GM23338 (cell line): ENCODE measurements around the gene TSSC4. TPM values are rescaled to one million over a fixed set of nuclear protein-coding genes. Genes with fewer than 3 reads are reported as not detected.

Source experiments
- ATAC-seq: fragments of 200-7000 bp; cut with Tn5 transposase; 3 replicates; pipeline ENCODE4 v1.9.1; 2020
- DNase-seq: peaks from one replicate; pipeline ENCODE4 v3.0.0-alpha.2; 2015; ENCODE audit warnings: low spot score
- H2AFZ ChIP-seq: fragments of 200-600 bp; sonication (generic); 2 replicates; pipeline ENCODE4 v1.8.0; 2016; ENCODE audit warnings: antibody characterized with exemption, mild to moderate bottlenecking, moderate library complexity
- H3F3A ChIP-seq: fragments of 200-600 bp; sonication (generic); replicated peaks from 2 replicates; pipeline ENCODE4 v1.8.0; 2017; ENCODE audit warnings: antibody characterized with exemption, mixed run types, low read depth
- H3K27ac ChIP-seq: fragments of 200-600 bp; sonication (generic); 2 replicates; pipeline ENCODE4 v1.6.1; 2016; ENCODE audit warnings: low read depth
- H3K27me3 ChIP-seq: fragments of 200-600 bp; sonication (generic); 2 replicates; pipeline ENCODE4 v1.8.0; 2016; ENCODE audit warnings: mild to moderate bottlenecking, mixed run types, moderate library complexity; ENCODE audit not compliant: insufficient read depth
- H3K36me3 ChIP-seq: fragments of 200-600 bp; sonication (generic); 2 replicates; pipeline ENCODE4 v1.8.0; 2016; ENCODE audit warnings: mild to moderate bottlenecking; ENCODE audit not compliant: insufficient read depth
- H3K4me1 ChIP-seq: fragments of 200-600 bp; sonication (generic); 2 replicates; pipeline ENCODE4 v1.8.0; 2016; ENCODE audit warnings: mild to moderate bottlenecking, moderate library complexity; ENCODE audit not compliant: insufficient read depth
- H3K4me2 ChIP-seq: fragments of 200-600 bp; sonication (generic); 2 replicates; pipeline ENCODE4 v1.7.1; 2017; ENCODE audit warnings: mixed run types
- H3K4me3 ChIP-seq: fragments of 200-600 bp; sonication (generic); 2 replicates; pipeline ENCODE4 v1.6.1; 2016; ENCODE audit warnings: mixed run types
- H3K79me2 ChIP-seq: fragments of 200-600 bp; sonication (generic); replicated peaks from 2 replicates; pipeline ENCODE4 v1.8.0; 2017; ENCODE audit warnings: mild to moderate bottlenecking; ENCODE audit not compliant: insufficient read depth
- H3K9me2 ChIP-seq: fragments of 200-600 bp; sonication (generic); 2 replicates; pipeline ENCODE4 v1.8.0; 2017; ENCODE audit not compliant: insufficient read depth
- H4K20me1 ChIP-seq: fragments of 200-600 bp; sonication (generic); replicated peaks from 2 replicates; pipeline ENCODE4 v1.8.0; 2017; ENCODE audit warnings: mild to moderate bottlenecking; ENCODE audit not compliant: insufficient read depth
- H3K27ac Mint-ChIP-seq: 2 replicates; pipeline ENCODE4 v1.8.0; 2020; ENCODE audit warnings: inconsistent platforms, mild to moderate bottlenecking, moderate library complexity, mixed read lengths
- H3K27me3 Mint-ChIP-seq: 3 replicates; pipeline ENCODE4 v1.8.0; 2022; ENCODE audit warnings: low read depth, mild to moderate bottlenecking, moderate library complexity, mixed read lengths, inconsistent platforms; ENCODE audit not compliant: insufficient read depth, poor library complexity
- H3K36me3 Mint-ChIP-seq: 3 replicates; pipeline ENCODE4 v1.8.0; 2021; ENCODE audit warnings: low read depth, mild to moderate bottlenecking, inconsistent platforms, moderate library complexity, mixed read lengths
- H3K4me1 Mint-ChIP-seq: 3 replicates; pipeline ENCODE4 v1.8.0; 2020; ENCODE audit warnings: mild to moderate bottlenecking, inconsistent platforms, mixed read lengths
- H3K4me3 Mint-ChIP-seq: 3 replicates; pipeline ENCODE4 v1.8.0; 2021; ENCODE audit warnings: moderate library complexity, mild to moderate bottlenecking, inconsistent platforms, mixed read lengths
- H3K9me3 Mint-ChIP-seq: 3 replicates; pipeline ENCODE4 v1.8.0; 2020; ENCODE audit warnings: moderate library complexity, mild to moderate bottlenecking, inconsistent platforms, mixed read lengths
- ETS1 ChIP-seq: IDR thresholded peaks from 2 replicates; pipeline ENCODE4 v1.6.1; 2016; ENCODE audit warnings: antibody characterized with exemption
- EZH2 ChIP-seq: fragments of 200-600 bp; sonication (generic); IDR thresholded peaks from one replicate; pipeline ENCODE4 v1.8.0; 2017; ENCODE audit warnings: antibody characterized with exemption, mild to moderate bottlenecking, low read depth; ENCODE audit not compliant: unreplicated experiment
- EZH2phosphoT487 ChIP-seq: fragments of 200-600 bp; sonication (generic); IDR thresholded peaks from one replicate; pipeline ENCODE4 v1.8.1; 2018; ENCODE audit warnings: antibody characterized with exemption; ENCODE audit not compliant: unreplicated experiment
- NANOG ChIP-seq: IDR thresholded peaks from 2 replicates; pipeline ENCODE4 v1.6.1; 2016; ENCODE audit warnings: antibody characterized with exemption, borderline replicate concordance
- POLR2AphosphoS5 ChIP-seq: IDR thresholded peaks from 2 replicates; pipeline ENCODE4 v1.6.1; 2016; ENCODE audit warnings: antibody characterized with exemption, low read depth
- REST ChIP-seq: IDR thresholded peaks from one replicate; pipeline ENCODE4 v1.6.1; 2018; ENCODE audit warnings: antibody characterized with exemption; ENCODE audit not compliant: unreplicated experiment
- STAT1 ChIP-seq: IDR thresholded peaks from one replicate; pipeline ENCODE4 v1.6.1; 2016; ENCODE audit warnings: antibody characterized with exemption; ENCODE audit not compliant: unreplicated experiment
- ZNF114 ChIP-seq: fragments of 250-450 bp; sonication (Bioruptor Pico); IDR thresholded peaks from 2 replicates; pipeline ENCODE4 v1.5.0; 2020; ENCODE audit warnings: mild to moderate bottlenecking, moderate library complexity
- ZNF462 ChIP-seq: fragments of 250-450 bp; sonication (Bioruptor Pico); IDR thresholded peaks from 2 replicates; pipeline ENCODE4 v1.5.0; 2020; ENCODE audit warnings: mild to moderate bottlenecking, moderate library complexity
- polyA plus RNA-seq: library from polyadenylated mRNA; unstranded; fragments of >200 nt; fragmentation: Nextera tagmentation; extraction: Ambion mirVana; gene quantifications from 2 replicates; pipeline ENCODE4 v1.2.1, GENCODE V29; 2016
- total RNA-seq: library from RNA; depleted of rRNA; stranded (reverse); fragments of >200 nt; shearing (Covaris generic); gene quantifications from 2 replicates; pipeline ENCODE4 v1.2.3, GENCODE V29; 2014

Gene TSSC4
- total and polyA plus RNA-seq, 2 experiments from 2014 or later: 27.5 to 44.3 TPM

- no peak for ATAC-seq
- peak; percentile 13 for DNase-seq
- Histone ChIP-seq H3K4me1 (no peaks in the 10 kb centered on the region; the same call in 1 of the 2 replicates), H3K4me3 (peak overlapping the region; percentile 62), H2AFZ (peak overlapping the region; percentile 95; the same call in 1 of the 2 replicates), H3K4me2 (peak overlapping the region; percentile 81), H3K27ac (no peak overlapping the region), H3K27me3 (peaks cover 62% of the 10 kb centered on the region), H3K79me2 (no peaks in the 10 kb centered on the region), H3K9me2 (no peaks in the 10 kb centered on the region), H3F3A (no peaks in the 10 kb centered on the region), H3K36me3 (no peaks in the 10 kb centered on the region), H4K20me1 (no peaks in the 10 kb centered on the region)
- H3K4me1 Mint-ChIP-seq: no peaks in the 10 kb centered on the region; the same call in 2 of the 3 replicates
- peak overlapping the region; percentile 74 for H3K4me3 Mint-ChIP-seq
- no peak overlapping the region for H3K27ac Mint-ChIP-seq
- H3K9me3 Mint-ChIP-seq: no peaks in the 10 kb centered on the region
- TF ChIP-seq REST: no peak
- TF ChIP-seq EZH2: peak; percentile 5
- no peak for TF ChIP-seq ZNF114 (CRISPR knock-in tag)
- TF ChIP-seq STAT1: no peak
- TF ChIP-seq NANOG: no peak
- no peak for TF ChIP-seq EZH2phosphoT487
- TF ChIP-seq POLR2AphosphoS5: no peak
- no peaks in the 10 kb centered on the region for H3K36me3 Mint-ChIP-seq
- H3K27me3 Mint-ChIP-seq: peaks cover 64% of the 10 kb centered on the region
Measured at GRCh38 chr11:2445746-2446551, 45.4 kb downstream of the TSSC4 start.

GRCh38 chr11:2446590-2447252 is 46.2 kb downstream of the TSSC4 start:
- Histone ChIP-seq H3K27me3 (peaks cover 64% of the 10 kb centered on the region), H3F3A (no peaks in the 10 kb centered on the region), H2AFZ (no peak overlapping the region), H3K9me2 (no peaks in the 10 kb centered on the region), H3K4me3 (no peak overlapping the region), H3K79me2 (no peaks in the 10 kb centered on the region), H4K20me1 (no peaks in the 10 kb centered on the region), H3K4me2 (no peak overlapping the region), H3K36me3 (no peaks in the 10 kb centered on the region), H3K4me1 (no peaks in the 10 kb centered on the region; the same call in 1 of the 2 replicates), H3K27ac (no peak overlapping the region)
- DNase-seq: no peak
- Mint-ChIP-seq H3K27ac (no peak overlapping the region), H3K36me3 (no peaks in the 10 kb centered on the region), H3K27me3 (peaks cover 65% of the 10 kb centered on the region), H3K4me1 (no peaks in the 10 kb centered on the region; the same call in 2 of the 3 replicates), H3K4me3 (no peak overlapping the region), H3K9me3 (no peaks in the 10 kb centered on the region)
- ATAC-seq: no peak
- TF ChIP-seq ZNF114 (CRISPR knock-in tag) (no peak), ETS1 (no peak), ZNF462 (CRISPR knock-in tag) (no peak), STAT1 (no peak)
